Activated naive CD8-positive, alpha-beta T cell treated with anti-CD3 and anti-CD28 coated beads, Interleukin-2, amount 50 U/mL, for 16 hours (primary cell): ENCODE data around the gene KAZALD1.
"Not testable (repeated sequence)": the region's sequence is repeated elsewhere in the genome, so short reads cannot be mapped to it uniquely, and the experiment has no call there.

Experiments used
- DNase-seq: peaks from one replicate; pipeline ENCODE4 v3.0.0-alpha.2; 2020; ENCODE audit warnings: low read depth, low spot score

Gene KAZALD1

GRCh38 chr10:101030496-101031127 lies 31.2 kb upstream of the KAZALD1 start:
- DNase-seq: no peak

- DNase-seq: peak; percentile 90
Observed at GRCh38 chr10:101031128-101031795, 30.5 kb upstream of the KAZALD1 start, which contains the start of the genes PDZD7 and SFXN3. PDZD7 (minus strand) TSS chr10:101031129; CDS start chr10:101030219, 910 bp downstream. SFXN3 (plus strand) TSS chr10:101031234; CDS start chr10:101034695, 3,461 bp downstream.

- DNase-seq: peak; percentile 51
Observed at GRCh38 chr10:101031796-101032636, 29.8 kb upstream of the KAZALD1 start.

GRCh38 chr10:101032637-101033224 lies 29.1 kb upstream of the KAZALD1 start:
- DNase-seq: no peak

- no peak for DNase-seq
Observed at GRCh38 chr10:101033276-101033675, 28.5 kb upstream of the KAZALD1 start.

- DNase-seq: not testable (repeated sequence)
Observed at GRCh38 chr10:101034404-101034803, 27.4 kb upstream of the KAZALD1 start.

GRCh38 chr10:101035314-101035713 lies 26.5 kb upstream of the KAZALD1 start:
- no peak for DNase-seq

GRCh38 chr10:101035916-101036702 lies 25.7 kb upstream of the KAZALD1 start:
- DNase-seq: no peak

- no peak for DNase-seq
Observed at GRCh38 chr10:101036726-101037125, 25.1 kb upstream of the KAZALD1 start.

- DNase-seq: no peak
Observed at GRCh38 chr10:101038484-101038883, 23.3 kb upstream of the KAZALD1 start.

- no peak for DNase-seq
Observed at GRCh38 chr10:101040061-101040460, 21.7 kb upstream of the KAZALD1 start.

- DNase-seq: no peak
Observed at GRCh38 chr10:101040851-101041250, 20.9 kb upstream of the KAZALD1 start.

- peak; percentile 41 for DNase-seq
Observed at GRCh38 chr10:101041252-101041761, 20.5 kb upstream of the KAZALD1 start.

GRCh38 chr10:101042118-101042517 lies 19.7 kb upstream of the KAZALD1 start:
- DNase-seq: no peak

- DNase-seq: peak; percentile 71
Observed at GRCh38 chr10:101042667-101043362, 19.0 kb upstream of the KAZALD1 start.

GRCh38 chr10:101043363-101043707 lies 18.5 kb upstream of the KAZALD1 start:
- no peak for DNase-seq

GRCh38 chr10:101044117-101044516 lies 17.7 kb upstream of the KAZALD1 start:
- DNase-seq: no peak

- DNase-seq: no peak
Observed at GRCh38 chr10:101046332-101047238, 15.2 kb upstream of the KAZALD1 start.

GRCh38 chr10:101047268-101047667 lies 14.5 kb upstream of the KAZALD1 start:
- no peak for DNase-seq
